ENCODE measurements around the gene CD180. TPM values are rescaled to one million over a fixed set of nuclear protein-coding genes. Genes with fewer than 3 reads are reported as not detected.

The CD180 gene
- total RNA-seq, 4 donors from 2014 or later: 0.37 to 0.83 (median 0.59) TPM; not detected in 1

DNA sequence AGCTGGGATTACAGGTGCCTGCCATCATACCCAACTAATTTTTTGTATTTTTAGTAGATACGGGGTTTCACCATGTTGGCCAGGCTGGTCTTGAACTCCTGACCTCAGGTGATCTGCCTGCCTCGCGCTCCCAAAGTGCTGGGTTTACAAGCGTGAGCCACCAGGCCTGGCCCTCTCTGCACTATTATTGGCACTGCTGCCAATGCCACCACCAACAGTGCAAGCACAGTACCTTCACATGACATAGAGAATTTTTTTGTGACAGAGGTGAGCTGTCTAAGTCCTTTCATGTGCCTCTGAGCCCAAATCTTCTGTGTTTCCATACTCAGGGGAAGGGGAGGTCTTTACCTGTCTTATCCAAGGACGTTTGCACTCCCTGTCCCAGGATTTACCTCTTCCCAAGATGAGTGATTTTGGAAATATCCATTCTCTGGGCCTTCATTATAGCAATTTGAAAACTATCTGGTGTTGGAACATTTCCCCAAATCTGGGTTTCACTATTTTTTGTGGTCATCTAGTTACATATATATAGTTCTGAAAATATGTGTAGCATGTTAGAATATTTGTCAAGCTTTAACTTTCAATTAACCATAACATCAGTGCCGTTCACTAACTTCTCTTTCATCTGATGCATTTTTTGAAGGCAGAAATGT, 5.4 kb upstream of the CD180 start:
- Histone ChIP-seq H3K27ac (no peak overlapping the region), H3K4me1 (peaks cover 0 to 4% of the 10 kb centered on the region in 2 donors), H3K27me3 (no peaks in the 10 kb centered on the region), H3K36me3 (no peaks in the 10 kb centered on the region), H3K9me3 (no peaks in the 10 kb centered on the region), H3K4me3 (no peak overlapping the region)
- intact Hi-C loops (cut with DNase I; ENCODE audit: low total_unique reads): no loop called here
- TF ChIP-seq, protein P1, sequence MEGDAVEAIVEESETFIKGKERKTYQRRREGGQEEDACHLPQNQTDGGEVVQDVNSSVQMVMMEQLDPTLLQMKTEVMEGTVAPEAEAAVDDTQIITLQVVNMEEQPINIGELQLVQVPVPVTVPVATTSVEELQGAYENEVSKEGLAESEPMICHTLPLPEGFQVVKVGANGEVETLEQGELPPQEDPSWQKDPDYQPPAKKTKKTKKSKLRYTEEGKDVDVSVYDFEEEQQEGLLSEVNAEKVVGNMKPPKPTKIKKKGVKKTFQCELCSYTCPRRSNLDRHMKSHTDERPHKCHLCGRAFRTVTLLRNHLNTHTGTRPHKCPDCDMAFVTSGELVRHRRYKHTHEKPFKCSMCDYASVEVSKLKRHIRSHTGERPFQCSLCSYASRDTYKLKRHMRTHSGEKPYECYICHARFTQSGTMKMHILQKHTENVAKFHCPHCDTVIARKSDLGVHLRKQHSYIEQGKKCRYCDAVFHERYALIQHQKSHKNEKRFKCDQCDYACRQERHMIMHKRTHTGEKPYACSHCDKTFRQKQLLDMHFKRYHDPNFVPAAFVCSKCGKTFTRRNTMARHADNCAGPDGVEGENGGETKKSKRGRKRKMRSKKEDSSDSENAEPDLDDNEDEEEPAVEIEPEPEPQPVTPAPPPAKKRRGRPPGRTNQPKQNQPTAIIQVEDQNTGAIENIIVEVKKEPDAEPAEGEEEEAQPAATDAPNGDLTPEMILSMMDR (IDR thresholded peaks at IDR 0.05): no peak
- TF ChIP-seq POLR2A (IDR thresholded peaks at IDR 0.05): no peak
- DNase-seq: no peak

DNA sequence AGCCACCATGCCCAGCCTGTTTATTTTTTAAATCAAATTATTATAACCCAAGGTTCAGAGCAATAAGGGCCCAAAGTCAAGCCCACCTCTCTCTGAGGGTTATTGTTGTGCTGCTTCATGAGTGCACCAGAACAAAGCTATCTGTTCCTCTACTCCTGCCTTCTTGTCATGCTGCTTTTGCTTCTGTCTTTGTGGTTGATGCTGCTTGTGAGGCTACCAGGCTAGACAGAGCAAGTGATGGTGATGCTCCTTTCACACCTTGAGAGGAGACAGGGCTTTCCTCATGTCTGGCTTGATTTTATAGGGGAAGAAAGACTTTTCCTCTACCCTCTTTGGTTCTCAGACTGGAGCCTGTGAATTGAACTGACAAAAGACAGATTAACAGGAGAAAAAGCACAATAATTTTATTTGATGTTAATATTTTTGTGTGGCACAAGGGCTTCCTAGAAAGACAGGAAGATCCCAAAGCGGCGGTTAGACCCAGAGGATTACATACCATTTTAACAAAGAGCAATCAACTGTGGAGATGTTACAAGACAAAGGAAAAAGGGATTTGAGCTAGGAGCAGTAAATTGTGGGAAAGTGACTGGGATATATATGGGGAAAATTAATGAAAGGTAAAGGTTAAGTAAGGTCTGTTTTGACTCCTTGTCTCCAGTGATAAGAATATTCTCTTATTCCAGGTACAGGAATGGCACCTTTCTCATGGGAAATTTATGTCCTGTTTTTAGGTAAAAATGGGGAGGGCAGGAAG, 4.4 kb upstream of the CD180 start:
- Histone ChIP-seq H3K36me3 (no peaks in the 10 kb centered on the region), H3K27me3 (no peaks in the 10 kb centered on the region), H3K27ac (no peak overlapping the region), H3K4me3 (no peak overlapping the region), H3K9me3 (no peaks in the 10 kb centered on the region), H3K4me1 (no peaks in the 10 kb centered on the region)
- intact Hi-C loops (cut with DNase I; ENCODE audit: low total_unique reads): no loop called here
- DNase-seq: no peak
- no peak for TF ChIP-seq POLR2A (IDR thresholded peaks at IDR 0.05)
- TF ChIP-seq, protein P1 (IDR thresholded peaks at IDR 0.05): no peak

DNA sequence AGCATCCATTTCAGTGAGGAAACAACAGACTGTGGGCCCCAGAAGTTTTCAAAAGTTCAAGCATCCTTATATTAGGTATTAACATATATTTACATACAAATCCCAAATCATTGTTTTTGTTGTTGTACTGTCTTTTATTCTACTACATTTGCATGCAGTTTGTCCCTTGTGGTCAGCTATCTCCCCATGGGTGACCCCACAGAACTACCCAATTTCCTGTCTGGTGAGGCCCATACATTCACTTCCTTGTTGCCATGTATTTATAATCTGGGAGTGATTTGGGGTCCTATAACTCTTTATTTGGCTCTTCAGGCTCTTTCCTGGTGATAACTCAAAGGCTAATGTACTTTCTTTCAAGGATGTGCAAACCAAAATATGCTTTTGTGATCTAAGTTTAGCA, 3.3 kb upstream of the CD180 start:
- Histone ChIP-seq H3K36me3 (no peaks in the 10 kb centered on the region), H3K27ac (no peak overlapping the region), H3K9me3 (no peaks in the 10 kb centered on the region), H3K4me3 (no peak overlapping the region), H3K4me1 (no peaks in the 10 kb centered on the region), H3K27me3 (no peaks in the 10 kb centered on the region)
- no peak for DNase-seq
- intact Hi-C loops (cut with DNase I; ENCODE audit: low total_unique reads): no loop called here
- TF ChIP-seq, protein P1 (IDR thresholded peaks at IDR 0.05): no peak
- no peak for TF ChIP-seq POLR2A (IDR thresholded peaks at IDR 0.05)

DNA sequence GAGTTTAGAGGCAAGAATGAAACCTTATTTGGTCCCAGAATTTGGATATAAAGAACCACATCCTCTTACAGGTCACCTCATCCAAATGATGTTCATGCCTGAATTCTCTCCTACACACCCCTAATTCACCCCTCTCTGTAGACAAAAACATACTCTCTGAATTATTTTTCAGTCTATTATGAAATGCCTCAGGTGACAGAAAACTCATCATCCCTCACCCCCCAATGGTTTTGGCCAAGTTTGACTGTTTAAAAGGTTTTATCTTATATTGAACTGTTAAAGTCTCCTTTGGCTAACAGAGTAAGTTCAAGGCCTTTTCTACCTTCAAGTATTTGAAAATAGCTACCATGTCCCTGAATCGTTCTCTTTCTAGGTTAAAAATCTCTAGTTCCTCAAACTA, 2.3 kb upstream of the CD180 start:
- H3K27ac ChIP-seq: no peak overlapping the region
- no peaks in the 10 kb centered on the region for H3K4me1 ChIP-seq
- TF ChIP-seq POLR2A (IDR thresholded peaks at IDR 0.05): no peak
- TF ChIP-seq, protein P1 (IDR thresholded peaks at IDR 0.05): no peak
- intact Hi-C loops (cut with DNase I; ENCODE audit: low total_unique reads): no loop called here
- no peaks in the 10 kb centered on the region for H3K9me3 ChIP-seq
- no peaks in the 10 kb centered on the region for H3K36me3 ChIP-seq
- H3K27me3 ChIP-seq: no peaks in the 10 kb centered on the region
- DNase-seq: no peak
- no peak overlapping the region for H3K4me3 ChIP-seq

DNA sequence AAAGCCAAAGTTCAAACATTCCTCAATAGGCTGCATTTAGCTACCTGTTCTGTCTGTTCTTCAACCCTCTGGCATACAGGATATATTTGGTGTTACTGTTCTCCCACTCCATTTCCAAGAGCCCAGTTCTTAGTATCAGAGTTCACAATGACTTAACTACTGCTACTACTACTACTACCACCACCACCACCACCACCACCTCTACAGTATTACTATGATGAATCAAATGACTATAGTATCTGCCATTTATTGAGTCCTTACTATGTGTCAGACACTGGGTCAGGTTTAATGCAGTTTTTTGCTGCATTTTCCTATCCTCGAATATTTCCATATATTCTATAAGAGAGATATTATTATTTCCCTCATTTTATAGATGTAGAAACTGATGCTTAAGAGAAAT, 937 bp upstream of the CD180 start:
- no peaks in the 10 kb centered on the region for H3K4me1 ChIP-seq
- DNase-seq: no peak
- no peaks in the 10 kb centered on the region for H3K27me3 ChIP-seq
- H3K4me3 ChIP-seq: no peak overlapping the region
- no peaks in the 10 kb centered on the region for H3K36me3 ChIP-seq
- intact Hi-C loops (cut with DNase I; ENCODE audit: low total_unique reads): no loop called here
- H3K27ac ChIP-seq: no peak overlapping the region
- TF ChIP-seq, protein P1 (IDR thresholded peaks at IDR 0.05): no peak
- no peak for TF ChIP-seq POLR2A (IDR thresholded peaks at IDR 0.05)
- no peaks in the 10 kb centered on the region for H3K9me3 ChIP-seq
